NCI-H1694 treated with DMSO at 0.1 percent for 48 hours (cell line): ENCODE results near the gene CYFIP2.

ENCODE experiments used
- DNase-seq: peaks from one replicate; lab custom pipeline; 2025; lab: John Stamatoyannopoulos, UW

The CYFIP2 gene

GRCh38 chr5:157288405-157289163 is 22.7 kb downstream of the CYFIP2 start:
- no peak for DNase-seq

DNA sequence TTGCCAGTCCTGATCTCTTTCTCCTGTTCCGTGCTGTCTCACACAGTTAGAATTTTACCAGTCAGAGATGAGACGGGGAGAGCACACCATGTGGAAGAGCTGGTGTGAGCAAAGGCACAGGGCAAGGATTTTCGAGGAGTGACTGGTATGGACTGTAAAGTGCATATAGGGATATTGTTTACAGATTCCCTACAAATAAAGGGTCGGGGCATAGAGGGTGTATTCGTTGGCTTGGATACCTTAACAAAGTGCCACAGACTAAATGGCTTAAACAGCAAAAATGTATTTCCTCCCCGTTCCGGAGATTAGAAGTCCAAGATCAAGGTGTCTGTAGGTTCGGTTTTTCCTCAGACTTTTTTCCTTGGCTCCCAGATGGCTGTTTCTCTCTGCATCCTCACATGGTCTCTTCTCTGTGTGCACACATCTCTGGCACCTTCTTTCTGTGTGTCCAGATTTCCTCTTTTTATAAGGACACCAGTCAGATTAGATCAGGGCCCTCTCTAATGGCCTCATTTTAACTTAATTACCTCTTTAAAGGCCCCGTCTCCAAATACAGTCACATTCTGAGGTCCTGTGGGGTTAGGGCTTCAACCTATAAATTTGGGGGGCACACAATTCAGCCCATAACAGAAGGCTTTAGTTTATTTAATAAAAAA is 23.4 kb downstream of the CYFIP2 start:
- no peak for DNase-seq

- DNase-seq, result no peak
These were observed 24.4 kb downstream of the CYFIP2 start for GRCh38 chr5:157290156-157290980.

- DNase-seq, result no peak
These were observed 25.2 kb downstream of the CYFIP2 start for GRCh38 chr5:157290981-157291711.

- no peak for DNase-seq
These were observed 26.7 kb downstream of the CYFIP2 start for GRCh38 chr5:157292599-157292998.

GRCh38 chr5:157294407-157295091 is 28.6 kb downstream of the CYFIP2 start:
- DNase-seq, result no peak

DNA sequence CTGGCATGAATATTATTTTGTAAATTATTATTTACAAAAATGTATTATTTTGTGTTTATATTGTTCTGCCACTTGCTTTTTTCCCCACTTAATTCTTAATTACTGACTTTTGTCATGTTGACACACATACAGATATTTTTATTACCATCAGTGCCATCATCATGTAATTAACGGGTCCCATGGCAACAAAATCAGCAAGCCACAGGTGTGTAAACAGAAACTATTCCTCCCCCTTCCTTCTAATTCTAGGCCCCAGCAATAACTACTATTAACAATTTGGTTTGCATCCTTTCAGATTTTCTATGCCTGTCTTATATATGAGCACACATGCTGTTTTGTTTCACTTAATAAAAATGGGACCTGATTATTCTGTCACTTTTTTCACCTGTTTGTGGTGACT is 29.3 kb downstream of the CYFIP2 start:
- no peak for DNase-seq

GRCh38 chr5:157300564-157300963 is 34.6 kb downstream of the CYFIP2 start:
- no peak for DNase-seq

DNA sequence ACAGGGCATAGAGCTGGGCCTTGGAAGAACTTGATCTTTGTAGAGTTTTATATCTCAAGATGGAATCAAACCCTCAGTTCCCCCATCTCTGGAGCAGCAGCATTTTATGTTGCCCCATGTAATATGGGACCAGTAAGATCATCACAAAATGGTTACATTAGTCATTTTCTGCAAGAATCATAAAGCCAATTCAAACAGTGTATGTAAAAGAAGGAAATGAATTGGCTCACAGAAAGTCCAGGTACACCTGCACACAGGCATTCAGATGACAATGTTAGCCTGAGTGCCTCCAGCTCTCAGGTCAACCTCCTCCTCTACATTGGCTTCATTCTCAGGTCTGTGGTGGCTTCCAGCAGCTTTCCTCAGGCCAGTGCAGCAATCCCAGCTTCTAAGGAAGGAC is 35.1 kb downstream of the CYFIP2 start:
- DNase-seq, result no peak

GRCh38 chr5:157303023-157303422 is 37.1 kb downstream of the CYFIP2 start:
- DNase-seq, result no peak

DNA sequence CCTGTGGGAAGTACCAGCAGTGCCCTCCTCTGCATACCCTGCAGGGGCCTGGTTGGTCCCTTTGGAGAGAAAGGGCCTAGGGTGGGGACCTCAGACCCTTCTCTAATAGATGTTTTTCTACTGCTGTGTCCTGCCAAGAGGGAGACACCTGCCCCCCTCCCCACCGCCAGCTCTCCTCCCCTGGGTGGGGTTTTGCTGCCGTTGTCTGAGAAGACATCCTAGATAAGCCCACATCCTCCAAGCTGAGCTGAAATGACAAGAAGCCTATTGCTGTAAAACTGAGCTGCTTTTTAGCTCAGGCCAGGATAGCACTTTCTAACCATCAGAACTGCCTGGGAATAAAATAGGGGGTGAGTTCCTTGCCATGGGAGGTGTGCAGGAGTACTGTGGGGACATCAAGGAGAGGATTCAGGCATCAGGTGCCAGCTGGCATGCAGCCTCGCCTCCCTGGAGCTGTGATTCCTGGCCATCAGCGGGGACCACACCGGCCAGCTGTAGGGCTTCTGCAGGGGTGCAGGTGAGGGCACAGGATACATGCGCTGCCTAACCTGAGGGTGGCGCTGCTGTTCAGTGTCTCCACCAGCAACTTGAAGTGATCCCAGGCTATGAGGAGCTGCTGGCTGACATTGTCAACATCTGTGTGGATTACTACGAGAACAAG is 37.9 kb downstream of the CYFIP2 start:
- DNase-seq, result no peak

DNA sequence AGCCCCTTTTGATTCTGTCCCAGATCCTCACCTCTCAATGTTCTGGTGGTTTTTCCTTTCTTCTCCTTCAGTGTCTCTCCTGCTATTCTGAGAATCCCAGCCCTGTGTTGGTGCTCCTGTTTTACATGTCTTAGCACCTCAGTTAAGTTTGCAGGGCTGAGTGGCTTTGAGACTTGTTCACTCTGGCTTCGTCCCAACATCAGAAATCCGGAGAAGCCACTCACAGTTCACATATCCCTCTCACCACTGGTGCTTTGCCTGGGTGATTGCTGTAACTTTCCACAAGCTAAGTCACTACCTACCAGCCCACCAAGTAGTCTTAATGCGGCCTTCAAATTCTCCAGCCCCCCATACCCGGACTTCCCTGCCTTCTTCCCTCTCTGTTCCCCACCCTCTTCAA is 40.2 kb downstream of the CYFIP2 start:
- no peak for DNase-seq

DNA sequence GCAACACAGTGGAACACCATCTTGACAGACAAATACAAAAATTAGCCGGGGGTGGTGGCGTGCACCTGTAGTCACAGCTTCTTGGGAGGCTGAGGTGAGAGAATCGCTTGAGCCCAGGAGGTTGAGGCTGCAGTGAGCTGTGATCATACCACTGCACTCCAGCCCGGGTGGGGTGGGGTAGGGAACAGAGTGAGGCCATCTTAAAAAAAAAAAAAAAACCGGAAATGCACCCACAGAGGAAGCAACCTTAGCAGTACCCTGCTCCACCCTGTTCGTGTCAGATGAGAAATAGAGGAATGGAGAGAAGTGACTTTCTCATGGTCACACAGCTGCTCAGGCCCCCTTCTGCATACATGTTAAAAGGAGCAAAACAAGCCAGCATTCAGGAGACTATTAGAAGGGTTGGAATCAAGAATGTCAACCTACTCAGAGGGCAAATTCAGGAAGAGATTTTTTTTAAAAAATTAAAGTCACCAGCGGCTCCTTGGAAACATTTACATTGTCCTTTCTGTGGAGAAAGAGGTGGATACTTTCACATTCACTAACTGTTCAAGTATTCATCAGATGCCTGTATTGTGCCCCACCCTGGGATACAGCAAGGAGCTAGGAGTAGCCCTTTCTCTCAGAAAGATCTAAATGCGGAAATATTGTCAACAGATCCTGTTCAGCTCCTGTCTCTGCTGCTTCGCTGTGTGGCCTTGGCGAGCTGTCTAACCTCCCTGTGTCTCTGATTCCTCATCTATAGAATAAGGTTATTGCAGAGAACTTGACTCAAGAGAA is 41.0 kb downstream of the CYFIP2 start:
- DNase-seq, result no peak

- no peak for DNase-seq
These were observed 43.0 kb downstream of the CYFIP2 start for GRCh38 chr5:157308836-157309465.

- no peak for DNase-seq
These were observed 43.9 kb downstream of the CYFIP2 start for GRCh38 chr5:157309796-157310195.

- no peak for DNase-seq
These were observed 45.7 kb downstream of the CYFIP2 start for GRCh38 chr5:157311595-157311994.

- peak; percentile 13 for DNase-seq
These were observed 46.6 kb downstream of the CYFIP2 start for GRCh38 chr5:157312492-157312891.

DNA sequence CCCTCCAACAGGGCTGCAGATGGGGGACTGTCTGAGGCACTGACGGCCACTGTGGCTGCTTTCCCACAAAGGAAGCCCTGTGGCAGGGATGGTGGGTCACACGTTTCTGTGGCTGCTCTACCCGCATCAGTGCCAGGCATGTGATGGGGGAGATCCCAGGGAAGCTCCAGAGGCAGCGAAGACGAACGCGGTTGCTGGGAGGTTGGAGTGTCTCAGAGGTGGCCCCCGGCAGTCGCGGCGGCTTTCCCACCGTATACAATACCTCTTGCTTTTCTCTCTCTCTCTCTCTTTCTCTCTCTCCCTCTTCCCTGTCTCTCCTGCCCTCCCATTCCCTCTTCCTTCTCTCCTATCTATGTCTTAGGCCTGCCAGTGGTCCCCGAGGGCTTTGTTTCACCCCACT is 56.7 kb downstream of the CYFIP2 start:
- DNase-seq, result no peak

DNA sequence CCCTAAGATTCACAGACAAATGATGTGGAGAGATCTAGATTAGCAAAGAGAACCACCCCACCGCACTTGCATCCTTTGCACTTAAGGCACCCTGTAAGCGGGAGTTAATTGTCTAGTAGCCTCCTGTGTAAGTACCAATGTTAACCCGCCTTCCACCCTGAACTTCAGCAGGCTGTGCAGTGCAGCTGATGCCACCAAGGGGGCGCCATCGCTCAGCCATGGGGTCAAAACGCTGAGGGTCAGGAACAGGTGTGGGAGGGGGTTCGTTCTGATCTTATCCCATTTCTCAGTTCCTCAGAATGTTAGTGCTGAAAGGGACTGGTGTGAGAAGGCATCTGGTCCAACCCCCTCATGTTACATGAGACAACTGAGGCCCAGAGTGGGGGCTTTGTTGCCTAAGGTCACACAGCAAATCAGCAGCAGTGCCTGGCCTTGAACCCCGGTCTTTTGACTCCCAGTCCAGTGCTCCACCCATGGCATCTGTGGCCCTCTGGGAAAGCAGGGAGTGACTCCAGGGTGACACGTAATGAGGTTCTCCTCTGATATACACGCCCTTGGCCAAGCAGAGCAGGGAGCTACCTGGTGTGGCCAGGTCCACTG is 57.3 kb downstream of the CYFIP2 start:
- no peak for DNase-seq
